GM23248 (cell line): Measurements from ENCODE around the gene IFTAP.

Experiments used
- EZH2 ChIP-seq: fragments of 200-600 bp; sonication (generic); IDR thresholded peaks from 2 replicates; pipeline ENCODE4 v1.6.1; 2018; ENCODE audit warnings: antibody characterized with exemption, mild to moderate bottlenecking; ENCODE audit not compliant: insufficient read depth, poor library complexity, severe bottlenecking
- EZH2phosphoT487 ChIP-seq: fragments of 200-600 bp; sonication (generic); IDR thresholded peaks from 2 replicates; pipeline ENCODE4 v1.6.1; 2018; ENCODE audit warnings: antibody characterized with exemption, moderate library complexity, mild to moderate bottlenecking, low read depth; ENCODE audit not compliant: insufficient read depth

GRCh38 chr11:36628141-36628540, 33.8 kb downstream of the IFTAP start:
- TF ChIP-seq EZH2phosphoT487 (no peak), EZH2 (no peak)
